ENCODE data around the gene TRIM8.

- no peak for TF ChIP-seq EP300 (IDR thresholded peaks at IDR 0.05)
- TF ChIP-seq, protein P1, sequence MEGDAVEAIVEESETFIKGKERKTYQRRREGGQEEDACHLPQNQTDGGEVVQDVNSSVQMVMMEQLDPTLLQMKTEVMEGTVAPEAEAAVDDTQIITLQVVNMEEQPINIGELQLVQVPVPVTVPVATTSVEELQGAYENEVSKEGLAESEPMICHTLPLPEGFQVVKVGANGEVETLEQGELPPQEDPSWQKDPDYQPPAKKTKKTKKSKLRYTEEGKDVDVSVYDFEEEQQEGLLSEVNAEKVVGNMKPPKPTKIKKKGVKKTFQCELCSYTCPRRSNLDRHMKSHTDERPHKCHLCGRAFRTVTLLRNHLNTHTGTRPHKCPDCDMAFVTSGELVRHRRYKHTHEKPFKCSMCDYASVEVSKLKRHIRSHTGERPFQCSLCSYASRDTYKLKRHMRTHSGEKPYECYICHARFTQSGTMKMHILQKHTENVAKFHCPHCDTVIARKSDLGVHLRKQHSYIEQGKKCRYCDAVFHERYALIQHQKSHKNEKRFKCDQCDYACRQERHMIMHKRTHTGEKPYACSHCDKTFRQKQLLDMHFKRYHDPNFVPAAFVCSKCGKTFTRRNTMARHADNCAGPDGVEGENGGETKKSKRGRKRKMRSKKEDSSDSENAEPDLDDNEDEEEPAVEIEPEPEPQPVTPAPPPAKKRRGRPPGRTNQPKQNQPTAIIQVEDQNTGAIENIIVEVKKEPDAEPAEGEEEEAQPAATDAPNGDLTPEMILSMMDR (IDR thresholded peaks at IDR 0.05): no peak
Observed at GRCh38 chr10:102650655-102651454, 6.6 kb downstream of the TRIM8 start.
